Fibroblast of pulmonary artery (primary cell): Measurements from ENCODE around the gene IL4I1.

Experiments used
- DNase-seq: peaks from one replicate; pipeline ENCODE4 v3.0.0-alpha.2; 2010; ENCODE audit warnings: low read depth
- H3K4me3 ChIP-seq: replicated peaks from 2 replicates; pipeline ENCODE4 v1.5.1; 2011; ENCODE audit warnings: low read depth, mild to moderate bottlenecking, control low read depth, low read length, moderate library complexity
- TF ChIP-seq, protein P1 (sequence below): IDR thresholded peaks from 2 replicates; pipeline ENCODE4 v1.5.1; 2011; ENCODE audit warnings: mild to moderate bottlenecking, control low read depth, low read length, inconsistent platforms; ENCODE audit errors: missing control alignments

IL4I1 gene

GRCh38 chr19:49923055-49924003 lies 26.6 kb upstream of the IL4I1 start:
- no peak for DNase-seq
- TF ChIP-seq, protein P1, sequence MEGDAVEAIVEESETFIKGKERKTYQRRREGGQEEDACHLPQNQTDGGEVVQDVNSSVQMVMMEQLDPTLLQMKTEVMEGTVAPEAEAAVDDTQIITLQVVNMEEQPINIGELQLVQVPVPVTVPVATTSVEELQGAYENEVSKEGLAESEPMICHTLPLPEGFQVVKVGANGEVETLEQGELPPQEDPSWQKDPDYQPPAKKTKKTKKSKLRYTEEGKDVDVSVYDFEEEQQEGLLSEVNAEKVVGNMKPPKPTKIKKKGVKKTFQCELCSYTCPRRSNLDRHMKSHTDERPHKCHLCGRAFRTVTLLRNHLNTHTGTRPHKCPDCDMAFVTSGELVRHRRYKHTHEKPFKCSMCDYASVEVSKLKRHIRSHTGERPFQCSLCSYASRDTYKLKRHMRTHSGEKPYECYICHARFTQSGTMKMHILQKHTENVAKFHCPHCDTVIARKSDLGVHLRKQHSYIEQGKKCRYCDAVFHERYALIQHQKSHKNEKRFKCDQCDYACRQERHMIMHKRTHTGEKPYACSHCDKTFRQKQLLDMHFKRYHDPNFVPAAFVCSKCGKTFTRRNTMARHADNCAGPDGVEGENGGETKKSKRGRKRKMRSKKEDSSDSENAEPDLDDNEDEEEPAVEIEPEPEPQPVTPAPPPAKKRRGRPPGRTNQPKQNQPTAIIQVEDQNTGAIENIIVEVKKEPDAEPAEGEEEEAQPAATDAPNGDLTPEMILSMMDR = no peak
- no peak overlapping the region for H3K4me3 ChIP-seq

DNA sequence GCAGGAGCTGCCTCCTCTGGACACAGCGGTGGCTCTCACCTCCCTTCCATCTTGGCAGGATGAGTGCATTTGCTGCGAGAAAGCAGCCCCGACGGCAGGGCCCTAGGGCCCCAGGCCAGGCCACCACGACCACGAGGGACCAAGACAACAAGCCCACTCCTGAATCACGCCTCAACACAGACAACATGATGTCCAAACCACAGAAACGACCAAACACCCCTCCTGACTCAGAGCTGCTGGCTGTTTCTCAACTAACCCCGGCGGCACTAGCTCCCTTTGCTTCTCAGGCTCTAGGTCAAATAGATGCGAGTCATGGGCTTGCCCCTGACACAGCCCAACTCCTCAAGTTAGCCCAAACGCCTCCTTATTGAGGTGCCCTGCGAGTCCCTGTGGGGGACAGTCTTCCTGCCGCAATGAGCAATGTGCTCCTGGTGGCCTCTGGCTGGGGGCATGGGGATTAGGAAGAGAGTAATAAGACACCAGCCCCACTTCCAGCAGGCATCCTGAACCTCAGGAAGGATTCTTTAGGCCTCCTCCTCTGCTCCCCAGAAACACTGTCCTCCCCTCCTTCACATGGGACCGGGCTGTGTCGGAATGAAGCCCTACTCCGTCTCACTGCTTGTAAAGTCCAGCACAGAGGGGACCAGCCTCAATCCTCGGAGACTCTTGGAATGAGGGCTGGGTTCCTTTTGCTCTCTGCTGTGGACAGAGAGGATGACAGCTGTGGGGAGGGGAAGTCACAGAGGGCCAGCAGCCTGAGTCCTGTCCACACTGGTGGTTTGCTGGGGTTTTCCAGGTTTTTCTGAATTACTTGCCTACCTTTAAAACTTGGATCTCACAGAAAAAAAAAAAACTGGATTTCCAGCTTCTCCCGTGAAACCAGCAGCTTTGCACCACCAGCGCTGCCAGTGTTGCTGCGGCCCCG lies 25.4 kb upstream of the IL4I1 start:
- TF ChIP-seq, protein P1 = no peak
- DNase-seq = peak; percentile 47
- no peak overlapping the region for H3K4me3 ChIP-seq

GRCh38 chr19:49920624-49921363 lies 24.1 kb upstream of the IL4I1 start:
- DNase-seq = no peak
- TF ChIP-seq, protein P1 = no peak
- H3K4me3 ChIP-seq = no peak overlapping the region

- no peak for DNase-seq
- H3K4me3 ChIP-seq = no peak overlapping the region
- TF ChIP-seq, protein P1 = no peak
Observed at GRCh38 chr19:49918089-49918488, 21.4 kb upstream of the IL4I1 start.

DNA sequence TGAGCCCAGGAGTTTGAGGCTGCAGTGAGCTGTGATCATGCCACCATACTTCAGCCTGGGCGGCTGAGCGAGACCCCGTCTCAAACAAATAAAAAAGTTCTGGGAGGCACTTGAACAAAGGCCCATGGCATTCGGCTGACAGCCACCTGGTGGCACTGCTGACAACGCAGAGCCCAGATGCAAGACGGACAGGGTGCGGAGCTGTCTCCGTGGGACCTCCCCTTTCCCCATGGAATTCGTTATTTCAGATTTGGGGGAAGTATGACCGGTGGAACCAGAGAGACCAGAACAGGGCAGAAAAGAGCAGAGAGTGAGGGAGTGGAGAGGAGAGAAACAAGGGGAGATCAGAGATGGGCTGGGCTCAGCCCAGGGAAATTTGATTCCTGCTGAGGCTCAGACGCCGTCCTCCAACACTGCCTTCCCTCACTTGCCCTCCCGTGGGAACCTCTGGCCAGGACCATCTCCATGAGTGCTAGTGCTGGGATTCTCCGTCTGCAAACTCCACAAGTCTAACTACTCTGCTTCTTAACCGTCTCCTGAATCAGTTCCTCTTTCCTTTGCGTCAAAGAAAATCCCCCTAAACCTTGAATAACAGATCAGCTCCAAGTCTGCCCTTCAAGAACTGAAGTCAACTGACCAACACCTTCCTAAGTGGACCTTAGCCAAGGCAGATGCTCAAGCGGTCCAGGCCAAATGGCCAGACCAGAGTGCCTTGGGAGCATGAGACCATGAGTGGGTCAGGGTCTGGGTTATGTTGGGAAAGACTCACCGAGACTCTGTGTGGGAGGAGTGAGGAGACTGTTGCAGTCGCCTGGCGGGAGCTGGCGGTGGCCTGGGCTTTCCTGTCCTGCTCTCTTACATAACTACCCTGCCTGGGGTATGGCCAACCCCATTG lies 20.4 kb upstream of the IL4I1 start:
- H3K4me3 ChIP-seq = no peak overlapping the region
- TF ChIP-seq, protein P1 = peak; percentile 5
- DNase-seq = no peak
